ENCODE results near the gene RHOB.

DNA sequence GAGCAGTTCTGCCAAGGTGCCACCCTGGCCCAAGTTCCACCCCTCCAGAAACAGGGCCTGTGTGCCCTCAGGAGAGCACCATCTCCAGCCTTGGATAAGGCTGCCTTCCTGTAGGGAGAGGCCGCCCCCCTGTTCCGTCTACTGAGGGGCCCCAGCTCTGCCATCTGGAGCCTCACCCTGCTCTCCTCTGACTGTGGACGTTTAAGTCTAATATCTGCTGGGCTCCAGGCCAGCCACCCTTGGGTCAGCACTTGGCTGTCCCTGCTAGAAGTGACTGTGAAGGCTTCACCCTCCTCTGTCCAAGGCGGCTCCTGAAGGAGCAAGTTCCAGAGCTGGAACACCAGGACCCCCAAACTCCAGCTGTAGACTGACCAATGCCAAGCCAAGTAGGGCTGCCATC, 26.3 kb downstream of the RHOB start:
- TF ChIP-seq, protein P1, sequence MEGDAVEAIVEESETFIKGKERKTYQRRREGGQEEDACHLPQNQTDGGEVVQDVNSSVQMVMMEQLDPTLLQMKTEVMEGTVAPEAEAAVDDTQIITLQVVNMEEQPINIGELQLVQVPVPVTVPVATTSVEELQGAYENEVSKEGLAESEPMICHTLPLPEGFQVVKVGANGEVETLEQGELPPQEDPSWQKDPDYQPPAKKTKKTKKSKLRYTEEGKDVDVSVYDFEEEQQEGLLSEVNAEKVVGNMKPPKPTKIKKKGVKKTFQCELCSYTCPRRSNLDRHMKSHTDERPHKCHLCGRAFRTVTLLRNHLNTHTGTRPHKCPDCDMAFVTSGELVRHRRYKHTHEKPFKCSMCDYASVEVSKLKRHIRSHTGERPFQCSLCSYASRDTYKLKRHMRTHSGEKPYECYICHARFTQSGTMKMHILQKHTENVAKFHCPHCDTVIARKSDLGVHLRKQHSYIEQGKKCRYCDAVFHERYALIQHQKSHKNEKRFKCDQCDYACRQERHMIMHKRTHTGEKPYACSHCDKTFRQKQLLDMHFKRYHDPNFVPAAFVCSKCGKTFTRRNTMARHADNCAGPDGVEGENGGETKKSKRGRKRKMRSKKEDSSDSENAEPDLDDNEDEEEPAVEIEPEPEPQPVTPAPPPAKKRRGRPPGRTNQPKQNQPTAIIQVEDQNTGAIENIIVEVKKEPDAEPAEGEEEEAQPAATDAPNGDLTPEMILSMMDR (IDR thresholded peaks at IDR 0.05), result no peak
- no peak for TF ChIP-seq POLR2A (IDR thresholded peaks at IDR 0.05)

All from body of pancreas (tissue), 4 donors.